IMR-90 (cell line): ENCODE results near the gene INO80E.

ENCODE experiments used
- CEBPB ChIP-seq: IDR thresholded peaks from 2 replicates; pipeline ENCODE4 v1.6.1; 2012; ENCODE audit warnings: low read depth, low read length, improper control_type of control experiment
- CHD1 ChIP-seq: IDR thresholded peaks from 2 replicates; pipeline ENCODE4 v1.6.1; 2012; ENCODE audit warnings: low read depth, low read length, improper control_type of control experiment
- CTCF ChIP-seq: conservative IDR thresholded peaks from 2 replicates; pipeline ENCODE4 v1.5.1; 2012; ENCODE audit warnings: mild to moderate bottlenecking, low read depth, low read length, improper control_type of control experiment
- ELK1 ChIP-seq: fragments of 150-350 bp; IDR thresholded peaks from 2 replicates; pipeline ENCODE4 v1.6.1; 2016; ENCODE audit warnings: low read depth, mild to moderate bottlenecking, low read length, moderate library complexity, borderline replicate concordance
- FOS ChIP-seq: fragments of 150-350 bp; IDR thresholded peaks from 2 replicates; pipeline ENCODE4 v1.6.1; 2016; ENCODE audit warnings: low read depth, low read length
- MAFK ChIP-seq: IDR thresholded peaks from 2 replicates; pipeline ENCODE4 v1.6.1; 2012; ENCODE audit warnings: low read depth, low read length, improper control_type of control experiment
- MAZ ChIP-seq: IDR thresholded peaks from 2 replicates; pipeline ENCODE4 v1.6.1; 2012; ENCODE audit warnings: low read depth, mild to moderate bottlenecking, low read length, improper control_type of control experiment, moderate library complexity, borderline replicate concordance
- MXI1 ChIP-seq: IDR thresholded peaks from 2 replicates; pipeline ENCODE4 v1.6.1; 2012; ENCODE audit warnings: low read depth, mild to moderate bottlenecking, low read length, moderate library complexity, borderline replicate concordance
- POLR2A ChIP-seq: IDR thresholded peaks from 2 replicates; pipeline ENCODE4 v1.6.1; 2012; ENCODE audit warnings: mild to moderate bottlenecking, low read depth, low read length
- RAD21 ChIP-seq: IDR thresholded peaks from 2 replicates; pipeline ENCODE4 v1.6.1; 2012; ENCODE audit warnings: low read length, improper control_type of control experiment
- RCOR1 ChIP-seq: IDR thresholded peaks from 2 replicates; pipeline ENCODE4 v1.6.1; 2012; ENCODE audit warnings: mild to moderate bottlenecking, low read length, improper control_type of control experiment; ENCODE audit not compliant: insufficient replicate concordance
- RFX5 ChIP-seq: IDR thresholded peaks from 2 replicates; pipeline ENCODE4 v1.8.0; 2012; ENCODE audit warnings: low read depth, mild to moderate bottlenecking, low read length, moderate library complexity
- SMC3 ChIP-seq: fragments of 150-350 bp; IDR thresholded peaks from 2 replicates; pipeline ENCODE4 v1.6.1; 2016; ENCODE audit warnings: low read depth, mild to moderate bottlenecking, antibody characterized with exemption, low read length, moderate library complexity
- USF2 ChIP-seq: fragments of 150-350 bp; IDR thresholded peaks from 2 replicates; pipeline ENCODE4 v1.6.1; 2017; ENCODE audit warnings: mild to moderate bottlenecking, antibody characterized with exemption, low read length, low read depth

- no peak for TF ChIP-seq CTCF
- no peak for TF ChIP-seq POLR2A
- no peak for TF ChIP-seq CEBPB
- TF ChIP-seq USF2: no peak
- TF ChIP-seq MXI1: no peak
- no peak for TF ChIP-seq RCOR1
- no peak for TF ChIP-seq ELK1
- no peak for TF ChIP-seq RFX5
- TF ChIP-seq RAD21: no peak
- no peak for TF ChIP-seq MAZ
- TF ChIP-seq CHD1: no peak
- TF ChIP-seq SMC3: no peak
- no peak for TF ChIP-seq MAFK
- TF ChIP-seq FOS: no peak
These were observed 58.4 kb downstream of the INO80E start for GRCh38 chr16:30054451-30054850.
